SKM-1 treated with dmso at 0.1 percent for 144 hours (cell line): Measurements from ENCODE around the gene ACE.

Source experiments
- DNase-seq: peaks from one replicate; lab custom pipeline; 2025; ENCODE audit not compliant: unreplicated experiment; lab: John Stamatoyannopoulos, UW

The ACE gene

GRCh38 chr17:63490858-63491400 is 14.1 kb downstream of the ACE start:
- DNase-seq: no peak

DNA sequence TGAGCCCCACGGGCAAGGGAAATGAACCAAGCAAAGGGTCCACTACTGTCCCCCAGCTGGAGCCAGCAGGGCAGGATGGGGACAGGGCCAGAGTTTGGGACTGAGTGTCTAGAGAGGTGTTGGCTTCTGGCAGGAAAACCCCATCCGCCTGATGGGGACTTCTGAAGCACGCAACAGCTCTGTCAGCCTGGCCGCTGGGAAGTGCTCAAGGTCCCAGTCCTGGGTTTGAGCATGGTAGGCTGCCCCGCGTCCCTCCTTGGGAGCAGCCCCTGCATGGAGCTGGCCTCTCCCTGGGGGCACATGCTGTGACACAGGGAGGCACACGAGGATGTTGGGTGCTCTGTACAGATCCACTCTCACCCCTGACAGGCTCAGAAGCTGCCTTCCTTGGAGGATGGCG is 14.6 kb downstream of the ACE start:
- no peak for DNase-seq

DNA sequence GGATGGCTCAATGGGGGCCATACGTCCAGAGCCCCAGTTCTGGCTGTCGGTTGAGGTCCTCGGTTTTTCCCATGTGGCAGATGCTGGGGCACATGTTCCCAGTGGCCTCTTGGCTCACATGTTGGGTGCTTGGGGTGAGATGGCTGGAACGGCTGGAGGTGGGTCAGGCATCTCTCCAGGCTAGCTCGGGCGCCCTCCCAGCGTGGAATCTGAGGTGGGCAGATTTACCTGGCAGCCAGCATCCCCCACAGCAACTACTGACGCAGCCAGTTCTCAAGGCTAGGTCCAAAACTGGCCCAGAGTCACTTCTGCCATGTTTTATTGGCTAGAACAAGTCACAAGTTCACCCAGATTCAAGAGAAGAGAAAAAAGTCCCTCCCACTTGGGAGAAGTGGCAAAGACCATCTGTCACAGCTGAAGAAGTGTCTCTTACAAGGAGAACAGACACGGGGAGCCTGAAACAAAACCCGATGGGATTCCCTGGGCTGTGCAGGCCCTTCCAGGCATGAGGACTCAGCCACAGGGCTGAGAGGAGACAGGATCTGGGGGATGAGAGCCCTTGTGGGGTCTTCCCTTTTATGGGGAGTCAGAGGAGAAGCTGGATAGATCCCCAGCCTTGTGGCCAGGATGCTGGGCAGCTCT is 15.2 kb downstream of the ACE start:
- no peak for DNase-seq

GRCh38 chr17:63492940-63493339 is 16.1 kb downstream of the ACE start:
- DNase-seq: no peak

DNA sequence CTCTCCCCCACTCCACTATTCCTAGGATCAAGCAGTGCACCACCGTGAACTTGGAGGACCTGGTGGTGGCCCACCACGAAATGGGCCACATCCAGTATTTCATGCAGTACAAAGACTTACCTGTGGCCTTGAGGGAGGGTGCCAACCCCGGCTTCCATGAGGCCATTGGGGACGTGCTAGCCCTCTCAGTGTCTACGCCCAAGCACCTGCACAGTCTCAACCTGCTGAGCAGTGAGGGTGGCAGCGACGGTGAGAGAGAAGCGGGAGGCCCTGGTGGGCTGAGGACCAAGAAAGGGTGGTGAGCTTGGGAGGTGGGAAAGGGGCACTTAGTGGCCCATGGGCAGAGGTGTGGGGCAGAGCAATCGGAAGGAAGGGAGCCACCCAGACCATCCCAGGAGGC is 16.6 kb downstream of the ACE start:
- DNase-seq: no peak

DNA sequence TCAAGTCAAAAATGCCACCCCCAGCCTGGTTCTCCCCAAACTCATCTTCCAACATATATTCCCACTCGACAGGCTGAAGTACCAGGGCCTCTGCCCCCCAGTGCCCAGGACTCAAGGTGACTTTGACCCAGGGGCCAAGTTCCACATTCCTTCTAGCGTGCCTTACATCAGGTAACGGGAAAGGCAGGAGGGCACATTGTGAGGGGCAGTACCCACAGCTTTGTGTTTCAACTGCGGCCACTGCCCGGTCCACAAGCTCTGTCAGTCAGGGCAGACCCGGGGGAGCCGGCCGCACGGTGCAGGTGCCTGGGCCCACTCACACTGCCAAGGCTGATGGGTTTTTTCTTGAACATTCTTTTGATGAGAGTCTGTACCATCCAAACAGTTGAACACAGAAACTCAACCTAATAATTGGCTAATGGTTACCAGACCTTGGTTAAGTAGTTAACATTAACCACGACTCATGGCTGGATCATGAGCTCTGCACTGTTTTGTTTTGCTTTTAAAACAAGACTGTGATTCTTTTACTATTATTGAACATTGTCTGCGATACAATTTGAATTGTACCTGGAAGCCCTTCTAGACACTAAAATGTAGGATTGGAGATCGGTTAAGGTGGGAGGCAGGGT is 17.6 kb downstream of the ACE start:
- no peak for DNase-seq

DNA sequence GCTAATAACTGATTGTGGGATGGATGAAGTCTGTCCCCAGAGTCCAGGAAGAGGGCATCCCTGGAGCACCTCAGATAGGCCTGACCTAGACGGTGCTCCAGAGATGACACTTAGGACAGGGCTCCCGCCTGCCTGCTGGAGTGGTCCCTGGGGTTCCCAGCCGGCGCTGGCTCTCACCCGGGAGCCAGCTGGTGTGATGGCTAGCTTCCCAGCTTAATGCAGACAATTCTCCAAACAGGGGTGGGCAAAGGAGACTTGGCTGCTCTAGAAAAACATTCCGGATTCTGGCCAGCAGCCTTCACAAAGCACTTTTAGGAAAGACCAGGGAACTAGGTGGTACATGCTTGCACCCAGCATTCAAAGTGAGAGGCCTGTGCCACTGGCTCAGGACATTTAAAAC is 18.6 kb downstream of the ACE start:
- DNase-seq: no peak

- no peak for DNase-seq
Observed at GRCh38 chr17:63496177-63496576, 19.3 kb downstream of the ACE start.

DNA sequence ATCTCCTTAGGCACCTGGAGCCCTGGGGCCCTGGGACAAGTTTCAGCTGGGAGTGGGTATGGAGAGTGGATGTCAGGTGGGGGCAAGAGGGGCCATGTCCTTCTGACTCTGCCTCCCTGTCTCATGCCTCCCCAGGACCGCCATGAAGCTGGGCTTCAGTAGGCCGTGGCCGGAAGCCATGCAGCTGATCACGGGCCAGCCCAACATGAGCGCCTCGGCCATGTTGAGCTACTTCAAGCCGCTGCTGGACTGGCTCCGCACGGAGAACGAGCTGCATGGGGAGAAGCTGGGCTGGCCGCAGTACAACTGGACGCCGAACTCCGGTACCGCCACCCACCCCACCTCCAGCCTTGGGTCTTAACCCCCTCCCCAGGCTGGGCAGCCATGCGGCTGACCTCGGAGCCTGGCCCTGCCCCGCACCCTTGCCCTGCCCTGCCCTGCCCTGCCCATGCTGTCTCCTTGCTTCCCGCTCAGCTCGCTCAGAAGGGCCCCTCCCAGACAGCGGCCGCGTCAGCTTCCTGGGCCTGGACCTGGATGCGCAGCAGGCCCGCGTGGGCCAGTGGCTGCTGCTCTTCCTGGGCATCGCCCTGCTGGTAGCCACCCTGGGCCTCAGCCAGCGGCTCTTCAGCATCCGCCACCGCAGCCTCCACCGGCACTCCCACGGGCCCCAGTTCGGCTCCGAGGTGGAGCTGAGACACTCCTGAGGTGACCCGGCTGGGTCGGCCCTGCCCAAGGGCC is 20.0 kb downstream of the ACE start:
- DNase-seq: no peak

- DNase-seq: no peak
Observed at GRCh38 chr17:63497708-63498483, 21.0 kb downstream of the ACE start.

DNA sequence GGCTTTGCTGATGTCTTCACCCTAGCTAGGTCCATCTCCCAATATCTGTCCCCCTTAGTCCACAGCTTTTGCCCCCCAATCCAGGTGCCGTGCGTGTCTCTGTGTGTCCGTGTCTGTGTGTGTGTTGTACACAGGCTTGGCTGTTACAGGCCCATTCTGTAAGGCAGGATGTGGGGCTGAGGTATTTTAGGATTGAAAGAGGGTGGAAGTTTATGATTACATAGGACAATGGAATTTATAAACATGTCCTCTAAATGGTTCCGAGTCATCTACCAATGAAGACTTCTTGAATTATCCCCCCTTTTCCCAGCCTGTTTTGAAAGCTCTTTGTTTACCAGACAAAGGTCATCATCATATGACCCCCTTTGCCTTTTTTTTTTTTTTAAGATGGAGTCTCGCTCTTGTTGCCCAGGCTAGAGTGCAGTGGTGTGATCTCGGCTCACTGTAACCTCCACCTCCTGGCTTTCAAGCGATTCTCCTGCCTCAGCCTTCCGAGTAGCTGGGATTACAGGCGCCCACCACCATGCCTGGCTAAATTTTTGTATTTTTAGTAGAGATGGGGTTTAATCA is 21.9 kb downstream of the ACE start:
- no peak for DNase-seq

DNA sequence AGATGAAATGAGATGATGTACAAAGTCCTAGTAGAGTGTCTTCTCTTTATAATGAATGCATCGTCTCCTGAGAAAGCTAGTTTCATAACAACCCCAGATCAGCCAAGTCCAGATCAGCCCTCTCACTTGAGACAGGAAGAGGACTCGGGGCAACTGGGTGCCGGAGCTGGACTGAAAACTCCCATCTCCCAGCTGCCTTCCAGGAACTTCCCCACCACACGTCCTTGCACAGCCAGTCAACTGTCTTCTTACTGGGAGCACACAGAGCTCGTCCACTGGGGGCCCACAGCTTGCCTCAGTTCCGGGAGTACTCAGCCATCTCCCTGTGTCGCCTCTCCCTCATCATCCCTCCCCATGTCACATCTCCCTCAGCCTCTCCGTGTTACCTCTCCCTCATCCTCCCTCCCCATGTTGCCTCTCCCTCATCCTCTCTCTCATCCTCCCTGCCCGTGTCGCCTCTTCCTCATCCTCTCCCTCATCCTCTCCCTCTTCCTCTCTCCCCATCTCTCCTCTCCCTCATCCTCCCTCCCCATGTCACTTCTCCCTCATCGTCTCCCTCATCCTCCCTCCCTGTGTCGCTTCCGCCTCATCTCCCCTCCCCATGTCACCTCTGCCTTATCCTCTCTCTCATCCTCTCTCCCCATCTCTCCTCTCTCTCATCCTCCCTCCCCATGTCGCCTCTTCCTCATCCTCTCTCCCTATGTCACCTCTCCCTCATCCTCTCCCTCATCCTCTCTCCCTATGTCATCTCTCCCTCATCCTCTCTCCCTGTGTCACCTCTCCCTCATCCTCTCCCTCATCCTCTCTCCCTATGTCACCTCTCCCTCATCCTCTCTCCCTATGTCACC is 23.9 kb downstream of the ACE start:
- peak; percentile 33 for DNase-seq

- no peak for DNase-seq
Observed at GRCh38 chr17:63503341-63503705, 26.5 kb downstream of the ACE start.

DNA sequence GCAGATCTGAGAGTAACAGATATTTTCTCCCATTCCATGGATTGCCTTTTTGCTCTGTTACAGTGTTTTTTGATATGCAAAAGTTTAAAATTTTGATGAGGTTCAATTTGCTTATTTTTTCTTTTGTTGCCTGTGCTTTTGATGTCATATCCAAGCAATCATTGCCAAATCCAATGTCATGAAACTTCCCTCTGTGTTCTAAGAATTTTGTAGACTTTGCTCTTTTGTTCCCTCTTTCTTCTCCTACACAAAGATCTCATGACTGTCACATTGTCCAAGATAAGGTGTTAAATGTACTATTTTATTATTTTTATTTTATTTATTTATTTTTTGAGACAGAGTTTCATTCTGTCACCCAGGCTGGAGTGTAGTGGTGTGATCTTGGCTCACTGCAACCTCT is 27.4 kb downstream of the ACE start:
- no peak for DNase-seq

DNA sequence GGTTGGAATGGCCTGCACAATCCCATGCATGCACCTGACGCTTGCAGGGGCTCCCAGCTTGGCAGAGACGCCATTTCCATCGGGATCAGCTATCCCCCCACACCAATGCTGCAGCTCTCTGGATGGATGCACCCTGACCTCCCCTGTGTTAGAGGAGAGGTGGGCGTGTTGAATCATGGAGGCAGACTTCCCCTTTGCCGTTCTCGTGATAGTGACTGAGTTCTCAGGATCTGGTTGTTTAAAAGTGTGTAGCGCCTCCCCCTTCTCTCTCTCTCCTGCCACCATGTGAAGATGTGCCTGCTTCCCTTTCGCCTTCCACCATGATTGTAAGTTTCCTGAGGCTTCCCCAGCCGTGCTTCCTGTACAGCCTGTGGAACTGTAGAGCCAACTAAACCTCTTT is 28.5 kb downstream of the ACE start:
- no peak for DNase-seq

DNA sequence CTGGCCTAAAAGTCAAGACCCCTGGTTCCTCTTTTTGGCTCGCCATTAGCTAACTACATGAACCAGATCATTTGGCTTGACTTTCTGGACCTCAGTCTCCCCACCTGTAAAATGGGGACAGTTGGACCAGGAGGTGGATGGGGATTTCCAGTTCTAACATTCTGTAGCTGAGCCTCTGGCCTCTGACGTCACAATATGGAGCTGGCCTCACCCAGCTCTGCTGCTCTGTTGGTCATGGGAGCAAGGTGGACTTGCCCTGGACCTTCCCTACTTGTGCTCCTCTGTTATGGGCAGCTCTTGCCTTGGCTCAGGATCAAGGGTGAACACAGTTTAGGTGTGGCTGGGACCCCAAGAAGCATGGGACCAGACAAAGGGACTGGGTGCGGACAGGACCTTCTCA is 29.8 kb downstream of the ACE start:
- no peak for DNase-seq

GRCh38 chr17:63511331-63511730 is 34.5 kb downstream of the ACE start:
- DNase-seq: no peak

- no peak for DNase-seq
Observed at GRCh38 chr17:63512388-63512787, 35.5 kb downstream of the ACE start.

- no peak for DNase-seq
Observed at GRCh38 chr17:63512896-63513644, 36.2 kb downstream of the ACE start.

GRCh38 chr17:63514477-63514876 is 37.6 kb downstream of the ACE start:
- no peak for DNase-seq
